GM18507 (cell line): Measurements from ENCODE around the gene PPP1CB.

Source experiments
- DNase-seq: peaks from one replicate; pipeline ENCODE4 v3.0.0; 2011; ENCODE audit warnings: low read depth; ENCODE audit not compliant: insufficient read length; ENCODE audit errors: extremely low spot score
- FAIRE-seq: peaks from 2 replicates; lab custom pipeline; 2011; peaks lifted over from hg19 to GRCh38; lab: Jason Lieb, UNC

PPP1CB gene

GRCh38 chr2:28751252-28751955 lies at the start of gene PPP1CB:
Gene PPP1CB, plus strand, starts transcription at chr2:28751830. Its CDS starts 295 bp downstream, at chr2:28752125.
- FAIRE-seq (peak; percentile 92), DNase-seq (peak; percentile 95)

- no peak for DNase-seq
Measured at GRCh38 chr2:28702415-28702861, 49.2 kb upstream of the PPP1CB start.

GRCh38 chr2:28702878-28703277 lies 48.8 kb upstream of the PPP1CB start:
- DNase-seq (no peak), FAIRE-seq (no peak)

More at GRCh38 chr2:28702415-28702861, 49.2 kb upstream of the PPP1CB start:
- FAIRE-seq, result no peak

- DNase-seq (no peak), FAIRE-seq (no peak)
Measured at GRCh38 chr2:28704621-28705020, 47.0 kb upstream of the PPP1CB start.

- DNase-seq (no peak), FAIRE-seq (no peak)
Measured at GRCh38 chr2:28705751-28706440, 45.7 kb upstream of the PPP1CB start.

- no peak for DNase-seq
- FAIRE-seq, result no peak
Measured at GRCh38 chr2:28707592-28707991, 44.0 kb upstream of the PPP1CB start.

- no peak for FAIRE-seq
- no peak for DNase-seq
Measured at GRCh38 chr2:28709101-28709500, 42.5 kb upstream of the PPP1CB start.

GRCh38 chr2:28710545-28710944 lies 41.1 kb upstream of the PPP1CB start:
- no peak for DNase-seq
- no peak for FAIRE-seq

GRCh38 chr2:28713577-28714298 lies 37.9 kb upstream of the PPP1CB start:
- DNase-seq, result no peak
- FAIRE-seq, result no peak

- DNase-seq (no peak), FAIRE-seq (peak; percentile 49)
Measured at GRCh38 chr2:28716265-28716865, 35.3 kb upstream of the PPP1CB start.

GRCh38 chr2:28717339-28717758 lies 34.3 kb upstream of the PPP1CB start:
- DNase-seq, result no peak
- FAIRE-seq, result no peak

- DNase-seq (no peak), FAIRE-seq (no peak)
Measured at GRCh38 chr2:28720345-28720744, 31.3 kb upstream of the PPP1CB start.

GRCh38 chr2:28721601-28722191 lies 29.9 kb upstream of the PPP1CB start:
- no peak for FAIRE-seq
- no peak for DNase-seq

GRCh38 chr2:28725021-28725711 lies 26.5 kb upstream of the PPP1CB start:
- no peak for DNase-seq
- no peak for FAIRE-seq

- no peak for FAIRE-seq
- no peak for DNase-seq
Measured at GRCh38 chr2:28726177-28726576, 25.5 kb upstream of the PPP1CB start.

- DNase-seq (no peak), FAIRE-seq (no peak)
Measured at GRCh38 chr2:28729698-28730097, 21.9 kb upstream of the PPP1CB start.

- DNase-seq (no peak), FAIRE-seq (no peak)
Measured at GRCh38 chr2:28730641-28731146, 20.9 kb upstream of the PPP1CB start.

- DNase-seq (no peak), FAIRE-seq (no peak)
Measured at GRCh38 chr2:28735511-28735910, 16.1 kb upstream of the PPP1CB start.

GRCh38 chr2:28736034-28736433 lies 15.6 kb upstream of the PPP1CB start:
- DNase-seq (no peak), FAIRE-seq (no peak)
